NB4 (cell line): ENCODE data around the gene SLX4.

Source experiments
- DNase-seq: peaks from one replicate; pipeline ENCODE4 v3.0.0; 2010; ENCODE audit warnings: low read depth
- H3K4me3 ChIP-seq: one replicate; pipeline ENCODE4 v1.5.1; 2011; ENCODE audit warnings: mild to moderate bottlenecking, low read depth, low read length, moderate library complexity
- CTCF ChIP-seq: IDR thresholded peaks from one replicate; pipeline ENCODE4 v1.5.1; 2012; ENCODE audit warnings: low read depth, low read length
- MAX ChIP-seq: IDR thresholded peaks from 2 replicates; pipeline ENCODE4 v1.6.1; 2011; ENCODE audit warnings: low read depth, low read length
- MYC ChIP-seq: IDR thresholded peaks from 2 replicates; pipeline ENCODE4 v1.6.1; 2011; ENCODE audit warnings: low read depth, low read length
- POLR2A ChIP-seq: IDR thresholded peaks from 2 replicates; pipeline ENCODE4 v1.6.1; 2011; ENCODE audit warnings: mild to moderate bottlenecking; ENCODE audit not compliant: insufficient read length; ENCODE audit errors: extremely low read depth

The SLX4 gene

GRCh38 chr16:3597676-3598075, 13.7 kb downstream of the SLX4 start:
- TF ChIP-seq MYC (no peak), POLR2A (no peak), MAX (no peak), CTCF (no peak)
- no peak for DNase-seq
- H3K4me3 ChIP-seq = no peak overlapping the region

- TF ChIP-seq MAX = no peak
- no peak for TF ChIP-seq POLR2A
- no peak for TF ChIP-seq CTCF
- no peak for TF ChIP-seq MYC
- H3K4me3 ChIP-seq = no peak overlapping the region
- DNase-seq = no peak
Measured at GRCh38 chr16:3597226-3597625, 14.2 kb downstream of the SLX4 start.

- TF ChIP-seq POLR2A (no peak), MYC (no peak), MAX (no peak), CTCF (no peak)
- no peak for DNase-seq
- no peak overlapping the region for H3K4me3 ChIP-seq
Measured at GRCh38 chr16:3596101-3596861, 15.1 kb downstream of the SLX4 start.

GRCh38 chr16:3595521-3596021, 15.8 kb downstream of the SLX4 start:
- TF ChIP-seq CTCF (no peak), MAX (no peak), POLR2A (no peak), MYC (no peak)

GRCh38 chr16:3595110-3595486, 16.3 kb downstream of the SLX4 start:
- DNase-seq = no peak
- no peak overlapping the region for H3K4me3 ChIP-seq
- TF ChIP-seq CTCF (no peak), POLR2A (no peak), MAX (no peak), MYC (no peak)

More at GRCh38 chr16:3595521-3596021, 15.8 kb downstream of the SLX4 start:
- DNase-seq = no peak
- no peak overlapping the region for H3K4me3 ChIP-seq
